Jurkat, Clone E6-1 (cell line): ENCODE measurements around the gene RAB11FIP4.

Experiments
- DNase-seq: peaks from one replicate; pipeline ENCODE4 v3.0.0-alpha.2; 2011; ENCODE audit warnings: low read depth, low spot score
- H3K4me3 ChIP-seq: 2 replicates; pipeline ENCODE4 v1.5.1; 2011; ENCODE audit warnings: mild to moderate bottlenecking, low read length, control low read depth, moderate library complexity

The RAB11FIP4 gene

GRCh38 chr17:31568121-31568520 is 176.6 kb downstream of the RAB11FIP4 start:
- no peak overlapping the region for H3K4me3 ChIP-seq
- DNase-seq, result no peak

GRCh38 chr17:31568539-31568938 is 177.1 kb downstream of the RAB11FIP4 start:
- no peak overlapping the region for H3K4me3 ChIP-seq
- DNase-seq, result no peak

DNA sequence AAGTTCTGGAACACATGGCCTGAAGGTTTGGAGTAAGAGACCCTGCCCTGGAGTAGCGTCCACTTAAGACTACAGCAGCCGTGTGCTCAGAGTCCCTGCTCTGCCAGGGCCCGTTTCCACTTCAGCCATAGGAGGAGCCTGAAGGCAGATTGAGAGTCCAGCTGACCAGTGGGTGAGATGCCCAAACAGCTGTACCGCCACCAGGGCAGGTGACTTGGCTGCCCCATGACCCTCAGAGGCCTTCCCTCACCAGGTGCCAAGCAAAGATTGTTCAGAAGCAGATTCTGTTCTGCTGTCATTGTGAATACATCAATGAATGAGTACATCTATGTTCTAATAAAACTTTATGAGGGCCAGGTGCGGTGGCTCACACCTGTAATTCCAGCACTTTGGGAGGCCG is 178.8 kb downstream of the RAB11FIP4 start:
- no peak for DNase-seq
- no peak overlapping the region for H3K4me3 ChIP-seq

DNA sequence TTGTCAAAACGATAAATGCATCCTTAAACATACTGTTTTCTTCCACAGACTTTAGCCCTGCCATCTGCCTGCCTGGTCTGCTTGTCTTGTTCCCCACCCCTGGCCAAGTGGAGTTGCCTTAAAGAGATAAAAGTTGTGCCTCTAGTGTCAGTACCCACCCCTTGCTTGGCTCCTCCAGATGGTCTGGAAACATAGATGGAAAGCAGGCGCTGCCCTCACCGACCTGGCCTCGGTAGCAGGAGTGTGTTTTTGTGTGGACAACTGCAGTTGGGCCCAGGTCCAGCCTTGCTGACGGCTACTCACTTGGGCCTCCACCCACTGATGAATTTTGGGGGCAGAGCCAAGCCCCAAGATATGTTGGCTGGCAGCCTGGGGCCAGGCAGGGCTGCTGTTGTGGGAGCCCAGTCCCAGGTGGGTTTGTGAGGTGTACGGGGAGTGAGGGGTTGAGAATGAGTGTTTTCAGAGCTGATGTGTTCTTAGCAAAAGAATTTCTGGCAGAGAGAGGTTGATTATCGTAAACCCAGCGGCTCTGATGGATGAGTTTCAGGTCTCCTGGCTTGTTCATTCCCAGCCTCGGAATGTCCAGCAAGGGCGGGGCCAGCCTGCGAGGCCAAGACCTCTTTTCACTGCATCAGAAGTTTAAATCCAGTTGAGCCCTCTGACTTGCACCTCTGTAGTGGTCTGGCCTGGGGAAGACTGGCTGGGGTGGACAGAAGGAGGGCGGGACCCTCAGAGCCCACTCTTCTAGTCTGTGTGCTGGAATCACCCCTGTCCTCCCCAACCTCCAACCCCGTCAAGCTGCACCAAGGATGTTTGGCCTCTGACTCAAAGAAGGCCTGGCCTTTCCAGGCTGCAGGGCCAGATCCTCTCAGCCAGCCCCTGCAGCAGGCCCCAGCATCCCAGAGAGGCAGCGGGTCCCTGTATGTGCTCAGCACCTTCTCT is 179.7 kb downstream of the RAB11FIP4 start:
- H3K4me3 ChIP-seq, result no peak overlapping the region
- DNase-seq, result no peak

DNA sequence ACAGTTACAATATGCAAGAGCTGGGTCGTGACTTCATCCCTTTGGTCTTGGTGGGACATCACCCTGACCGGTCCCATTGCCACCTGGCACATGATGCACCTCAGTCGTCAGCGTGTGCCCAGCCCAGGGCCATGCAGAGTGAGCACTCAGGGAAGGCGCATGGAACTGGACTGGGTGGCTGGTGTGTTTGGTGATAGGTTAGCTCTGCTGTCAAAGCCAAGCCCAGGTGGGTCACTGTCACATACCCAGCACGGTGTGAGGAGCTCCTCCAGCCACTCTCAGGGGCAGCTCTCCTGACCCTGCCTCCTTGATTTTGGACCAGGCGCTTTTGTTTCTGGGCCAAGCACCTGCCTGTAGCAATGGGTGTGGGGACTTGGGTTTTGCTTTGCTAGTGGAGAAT is 180.9 kb downstream of the RAB11FIP4 start:
- no peak for DNase-seq
- no peak overlapping the region for H3K4me3 ChIP-seq

DNA sequence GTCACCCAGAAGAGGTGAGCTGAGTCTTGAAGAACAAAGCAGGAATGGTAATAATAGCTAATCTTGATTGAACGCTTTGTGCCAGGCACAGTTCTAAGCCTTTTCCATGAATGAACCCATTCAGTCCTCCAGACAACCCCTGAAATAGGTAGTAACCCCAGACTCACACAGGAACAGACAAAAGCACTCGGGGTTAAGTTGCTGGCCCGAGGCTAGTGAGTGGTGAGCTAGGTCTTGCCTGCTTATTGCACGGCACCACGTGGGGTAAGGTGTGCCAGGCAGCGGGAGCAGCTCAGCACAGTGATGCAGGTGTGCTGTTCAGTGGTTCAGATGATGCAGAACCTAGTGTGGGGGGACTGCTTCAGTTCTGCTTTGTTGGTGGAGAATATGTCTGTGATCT is 181.6 kb downstream of the RAB11FIP4 start:
- H3K4me3 ChIP-seq, result no peak overlapping the region
- no peak for DNase-seq

- DNase-seq, result no peak
- H3K4me3 ChIP-seq, result no peak overlapping the region
These were observed 182.4 kb downstream of the RAB11FIP4 start for GRCh38 chr17:31573861-31574260.

DNA sequence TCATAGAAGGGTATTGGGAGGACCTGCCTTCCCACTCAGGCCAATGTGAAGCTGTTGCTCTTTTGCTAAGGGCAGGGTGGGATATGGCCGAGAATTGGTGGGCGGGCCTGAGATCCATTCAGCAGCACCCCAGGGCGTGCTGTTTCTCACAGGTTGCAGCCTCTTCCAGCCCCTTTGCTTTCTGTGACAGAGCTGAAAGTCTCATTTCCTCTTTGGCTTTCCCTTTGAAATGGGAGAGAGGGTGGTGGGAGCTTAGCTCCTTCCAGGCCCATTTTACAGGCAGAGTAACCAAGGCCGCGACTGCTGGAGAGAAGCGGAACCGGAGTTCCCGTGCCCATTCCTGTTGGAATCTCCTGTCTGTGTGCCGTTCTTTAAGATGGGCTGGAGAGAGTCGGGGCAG is 183.0 kb downstream of the RAB11FIP4 start:
- DNase-seq, result no peak
- no peak overlapping the region for H3K4me3 ChIP-seq

- no peak for DNase-seq
- H3K4me3 ChIP-seq, result no peak overlapping the region
These were observed 183.6 kb downstream of the RAB11FIP4 start for GRCh38 chr17:31575043-31575442.

- H3K4me3 ChIP-seq, result no peak overlapping the region
- DNase-seq, result no peak
These were observed 187.8 kb downstream of the RAB11FIP4 start for GRCh38 chr17:31579265-31579664.

DNA sequence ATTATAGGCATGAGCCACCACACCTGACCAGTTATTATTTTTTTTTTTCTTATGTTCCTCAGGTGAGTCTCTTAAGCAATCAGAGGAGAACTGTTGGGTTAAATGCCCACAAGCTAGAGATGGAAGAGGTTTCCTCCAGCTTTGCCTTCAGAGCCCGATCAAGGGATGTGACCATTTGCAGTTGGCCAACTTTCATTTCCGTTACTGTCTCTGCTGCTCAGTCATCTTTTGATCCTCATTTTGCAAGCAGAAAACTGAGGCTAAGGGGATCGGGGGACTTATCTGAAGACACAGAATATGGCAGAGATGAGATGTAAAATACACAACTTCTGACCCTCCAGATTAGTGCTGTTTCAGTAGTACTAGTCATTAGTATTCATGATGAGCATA is 188.8 kb downstream of the RAB11FIP4 start:
- no peak for DNase-seq
- no peak overlapping the region for H3K4me3 ChIP-seq

DNA sequence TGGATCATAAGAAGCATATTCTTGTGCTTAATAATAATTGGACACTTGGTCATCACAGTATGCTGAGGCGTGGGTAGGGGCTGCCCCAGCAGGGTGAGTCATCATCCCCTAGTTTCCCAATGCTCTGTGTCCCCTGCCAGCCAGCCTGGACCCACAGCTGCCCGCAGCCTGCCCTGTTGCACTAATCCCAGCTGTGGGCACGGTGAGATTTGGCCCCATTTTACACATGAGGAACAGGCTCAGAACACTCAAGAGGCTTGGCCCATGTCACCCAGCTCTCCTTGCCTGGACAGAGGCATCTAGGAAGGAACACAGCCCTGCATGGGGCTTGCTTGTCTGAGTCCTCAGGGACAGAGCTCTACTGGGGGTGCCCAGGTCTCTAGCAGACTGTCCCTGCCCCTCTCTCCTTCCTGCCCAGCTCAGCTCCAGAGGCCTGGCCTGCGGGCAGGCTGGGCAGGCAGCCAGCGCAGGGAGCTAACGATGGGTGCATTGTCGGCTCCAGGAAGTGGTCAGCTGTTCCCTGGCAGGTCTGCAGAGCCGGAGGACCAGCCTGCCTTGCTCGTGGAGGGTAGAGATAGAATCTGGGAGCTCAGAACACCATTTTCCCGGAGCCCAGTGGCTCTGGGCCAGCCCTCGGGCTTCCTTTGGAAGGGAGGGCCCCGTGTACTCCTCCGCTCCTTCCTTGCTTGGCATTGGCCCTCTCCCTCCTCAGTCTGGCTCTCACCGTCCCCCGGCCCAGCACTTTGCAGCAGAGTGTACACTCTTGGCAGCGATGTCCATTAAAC is 189.4 kb downstream of the RAB11FIP4 start:
- no peak for DNase-seq
- H3K4me3 ChIP-seq, result no peak overlapping the region

- no peak for DNase-seq
- H3K4me3 ChIP-seq, result no peak overlapping the region
These were observed 190.0 kb downstream of the RAB11FIP4 start for GRCh38 chr17:31581491-31581890.

DNA sequence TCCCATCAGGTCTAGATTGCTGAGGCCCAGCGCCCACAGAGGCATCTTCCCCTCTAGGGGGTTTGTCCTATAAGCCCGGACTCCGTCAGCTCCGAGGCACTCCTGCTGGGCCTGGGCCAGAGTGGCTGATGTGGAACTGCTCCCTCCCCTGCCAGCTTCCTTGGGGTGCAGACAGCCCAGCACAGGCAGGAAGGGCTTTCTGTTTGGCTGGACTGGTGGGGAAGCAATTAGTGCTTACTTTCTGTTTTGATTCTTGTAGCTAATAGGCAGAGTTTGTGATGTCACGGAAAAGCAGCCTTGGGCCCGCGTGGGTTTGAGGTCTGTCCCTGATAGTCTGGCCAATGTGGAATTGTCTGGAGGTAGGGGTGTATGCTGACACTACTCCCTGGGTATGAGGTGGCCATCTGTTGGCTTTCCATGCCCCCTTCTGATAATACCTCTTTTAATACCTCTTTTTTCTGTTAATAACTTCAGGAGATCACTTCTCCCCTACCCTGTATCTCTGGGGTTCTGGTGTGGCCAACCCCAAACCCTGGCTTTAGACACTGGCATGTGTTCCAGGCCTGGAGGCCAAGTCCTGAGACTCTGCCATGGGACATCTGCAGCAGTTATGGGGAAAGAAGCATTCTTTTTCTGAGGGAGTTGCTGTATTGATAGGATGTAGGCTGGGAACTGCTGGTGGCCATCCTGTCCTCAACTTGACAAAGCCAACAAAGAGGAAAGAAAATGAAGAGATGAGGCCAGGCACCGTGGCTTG is 190.9 kb downstream of the RAB11FIP4 start:
- no peak for DNase-seq
- H3K4me3 ChIP-seq, result no peak overlapping the region

DNA sequence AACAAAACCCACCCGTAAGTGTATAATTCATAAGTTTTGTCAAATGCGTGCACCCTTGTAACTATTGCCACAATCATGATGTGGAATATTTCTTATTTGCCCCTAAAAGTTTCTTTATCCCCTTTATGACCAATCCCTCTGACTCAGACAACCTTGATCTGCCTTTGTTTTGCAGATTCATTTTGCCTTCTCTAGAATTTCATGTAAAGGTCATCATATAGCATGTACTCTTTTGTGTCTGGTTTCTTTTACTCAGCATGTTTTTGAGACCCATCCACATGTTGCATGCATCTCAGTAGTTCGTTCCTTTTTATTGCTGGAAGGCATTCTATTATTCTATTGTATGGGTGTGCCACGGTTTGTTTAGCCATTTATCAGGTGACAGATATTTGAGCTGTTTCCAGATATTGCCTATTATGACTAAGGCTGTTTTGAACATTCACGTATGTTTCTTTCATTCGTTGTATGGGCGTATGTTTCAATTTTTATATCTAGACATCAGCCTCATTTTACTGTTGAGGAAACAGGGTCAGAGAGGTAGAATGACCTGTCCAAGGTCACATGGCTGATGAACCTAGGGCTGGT is 192.4 kb downstream of the RAB11FIP4 start:
- H3K4me3 ChIP-seq, result no peak overlapping the region
- no peak for DNase-seq

DNA sequence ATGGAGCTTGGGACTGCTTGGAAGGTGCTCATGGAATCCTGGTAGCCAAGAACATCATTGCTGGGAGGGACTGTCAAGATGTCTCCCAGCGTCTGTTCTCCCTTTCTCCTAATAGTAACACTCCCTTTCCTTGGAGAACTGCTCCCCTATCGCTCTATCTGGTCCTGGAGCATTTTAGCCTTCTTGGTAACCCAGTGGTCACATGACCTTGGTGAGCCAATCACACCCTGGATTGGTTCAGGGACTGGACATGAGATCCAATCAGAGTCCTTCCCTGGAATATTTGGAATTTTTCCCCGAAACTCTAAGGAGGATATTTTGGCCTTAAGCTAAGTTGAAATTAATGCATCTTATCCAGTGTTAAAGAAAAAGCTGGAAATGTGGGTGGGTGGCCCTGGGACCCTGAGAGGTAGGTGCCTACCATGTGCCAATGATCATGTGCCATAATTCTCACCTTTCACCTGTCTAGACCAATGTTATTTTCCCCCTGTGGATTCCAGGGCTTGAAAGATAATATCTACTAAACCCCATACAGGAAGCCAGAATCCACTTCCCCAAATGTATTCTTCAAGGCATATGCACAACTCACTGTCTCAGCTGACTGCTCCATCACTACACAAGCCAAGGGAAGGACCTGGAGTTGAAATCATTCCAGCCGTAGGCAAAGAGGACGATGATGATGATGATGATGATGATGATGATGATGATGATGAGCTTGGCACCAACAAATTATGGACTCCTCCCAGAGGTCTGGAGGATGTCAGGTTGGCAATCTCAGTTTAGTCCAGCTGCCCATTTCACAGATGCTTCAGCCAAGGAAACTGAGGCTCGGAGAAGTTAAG is 193.2 kb downstream of the RAB11FIP4 start:
- no peak for DNase-seq
- H3K4me3 ChIP-seq, result no peak overlapping the region

DNA sequence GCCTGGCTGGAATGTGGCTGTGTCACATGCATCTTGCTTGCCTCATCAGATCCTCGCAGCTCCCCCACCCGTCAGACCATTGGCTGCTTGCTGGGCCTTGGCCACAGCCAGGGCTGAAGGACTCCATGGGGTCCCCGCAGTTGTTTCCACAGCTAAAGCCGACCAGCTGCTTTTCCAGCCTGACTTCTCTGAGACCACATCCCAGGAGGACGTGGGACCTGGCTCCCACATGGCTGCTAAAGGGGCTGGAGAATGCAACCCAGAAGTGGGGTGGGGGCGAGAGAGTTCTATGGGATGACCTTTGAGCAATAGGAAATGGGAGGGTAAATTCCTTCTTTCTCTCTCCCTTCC is 193.8 kb downstream of the RAB11FIP4 start:
- no peak overlapping the region for H3K4me3 ChIP-seq
- DNase-seq, result no peak

DNA sequence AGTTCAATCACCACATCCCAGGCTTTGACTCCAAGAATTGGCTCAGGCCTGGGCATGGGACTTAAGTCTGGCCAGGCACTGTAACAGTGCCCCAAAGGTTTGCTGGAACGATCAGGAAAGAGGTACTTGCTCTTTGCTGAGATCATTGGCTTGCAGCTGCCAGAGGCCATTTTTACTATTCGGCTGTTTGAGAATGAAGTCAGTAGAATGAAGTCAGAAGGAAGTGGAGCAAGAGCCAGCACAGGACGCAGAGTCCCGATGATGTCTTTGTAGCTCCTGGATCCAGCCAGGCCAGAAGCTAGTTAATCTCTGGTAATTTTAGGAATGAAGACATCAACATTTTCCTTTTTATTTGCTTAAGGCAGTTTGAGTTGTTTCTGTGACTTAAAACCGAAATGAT is 195.5 kb downstream of the RAB11FIP4 start:
- no peak for DNase-seq
- no peak overlapping the region for H3K4me3 ChIP-seq

DNA sequence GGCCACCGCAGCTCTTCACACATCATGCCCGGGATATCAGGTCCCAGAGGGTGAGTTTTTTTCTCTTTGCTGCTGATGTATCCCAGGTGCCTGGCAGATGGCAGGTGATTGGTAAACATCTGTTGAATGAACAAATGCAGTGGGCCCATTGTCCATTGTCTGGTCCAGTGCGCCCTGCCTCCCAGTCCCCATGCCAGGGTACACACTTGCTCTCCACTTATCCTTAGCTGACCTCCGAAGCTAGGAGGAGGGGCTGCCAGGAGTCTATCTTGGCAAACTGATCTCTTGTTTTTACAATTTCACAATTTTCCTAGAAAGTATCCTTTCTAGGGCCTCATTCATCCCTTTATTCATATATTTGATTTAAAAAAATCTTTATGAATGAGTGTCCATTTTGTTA is 196.0 kb downstream of the RAB11FIP4 start:
- DNase-seq, result no peak
- no peak overlapping the region for H3K4me3 ChIP-seq
